Renal pelvis (tissue), 12 donors: ENCODE data around the gene AKR1B15. TPM values are rescaled to one million over a fixed set of nuclear protein-coding genes. Genes with fewer than 3 reads are reported as not detected.
"Not testable (repeated sequence)": the region's sequence is repeated elsewhere in the genome, so short reads cannot be mapped to it uniquely, and the experiment has no call there.

Experiments
- DNase-seq: peaks from one replicate; pipeline ENCODE4 v3.0.0-alpha.2; 2013
- long read RNA-seq, 16 experiments: transcript quantifications; one replicate each; lab custom pipeline, GENCODE V29; 2026
- polyA plus RNA-seq, 3 donors: library from polyadenylated mRNA; unstranded; fragments of 120-200 nt; gene quantifications; one replicate each; pipeline ENCODE4 v1.2.1, GENCODE V29; 2013; ENCODE audit not compliant: insufficient read length in 3 of 3

Gene AKR1B15
- under 1 TPM in 1 of 3 donors, not detected in 2; 0.22 TPM for polyA plus RNA-seq
- long read RNA-seq, donor 1, result 0 reads
- long read RNA-seq, donor 2, result 0 reads
- long read RNA-seq, donor 3, result 0 reads
- long read RNA-seq, donor 4, result 0 reads
- long read RNA-seq, donor 5, result 0 reads
- long read RNA-seq, donor 6, result 0 reads
- long read RNA-seq, donor 7, result 0 reads
- long read RNA-seq, donor 8, result 0 reads
- long read RNA-seq, donor 9, result 0 reads
- long read RNA-seq, donor 10, partial matches to known transcripts, result 101 of 101 reads
- long read RNA-seq, donor 10, other reads (novel, unspliced or antisense), result 0 of 101 reads
- long read RNA-seq, donor 11, result 0 reads
- long read RNA-seq, donor 12, result 0 reads
- long read RNA-seq, donor 13, result 0 reads
- long read RNA-seq, donor 14, result 0 reads
- long read RNA-seq, donor 15, result 0 reads
- long read RNA-seq, donor 16, result 0 reads

DNA sequence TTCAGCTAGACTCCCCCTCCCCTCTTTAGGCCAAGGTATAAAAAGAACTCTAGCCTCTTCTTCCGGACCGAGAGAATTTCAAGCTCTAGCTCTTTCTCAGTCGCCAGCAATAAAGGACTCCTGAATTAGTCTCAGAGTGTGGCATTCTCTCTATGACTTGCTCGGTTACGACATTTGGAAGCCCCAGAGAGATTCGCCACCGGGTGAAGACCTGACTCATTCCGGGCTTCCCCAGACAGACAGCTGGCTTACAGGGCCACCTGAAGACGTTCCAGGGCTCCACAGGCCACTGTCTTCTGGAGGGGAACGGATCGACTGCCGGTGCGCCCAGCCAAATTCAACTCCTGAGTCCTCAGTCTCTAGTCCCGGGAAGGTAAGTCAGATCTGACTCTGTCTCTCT, at the start of gene AKR1B15:
TSS of gene AKR1B15 (plus strand) at position 234 of the 400 bp plus-strand sequence. CDS start 15,510 bp downstream, outside the sequence.
- no peak for DNase-seq

DNA sequence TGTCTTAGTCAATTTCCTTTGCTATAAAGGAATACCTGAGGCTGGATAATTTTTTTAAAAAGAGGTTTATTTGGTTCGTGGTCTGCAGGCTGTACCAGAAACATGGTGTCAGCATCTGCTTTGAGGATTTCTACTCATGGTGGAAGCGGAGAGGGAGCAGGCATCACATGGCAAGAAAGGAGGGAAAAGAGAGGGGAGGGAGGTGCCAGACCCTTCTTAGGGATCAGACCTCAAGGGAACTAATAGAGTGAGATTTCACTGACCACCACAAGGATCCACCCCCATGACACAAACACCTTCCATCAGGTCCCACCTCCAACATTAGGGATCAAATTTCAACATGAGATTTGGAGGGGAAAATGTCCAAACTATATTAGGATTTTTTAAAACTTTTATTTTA, 48.5 kb upstream of the AKR1B15 start:
- DNase-seq, result no peak

DNA sequence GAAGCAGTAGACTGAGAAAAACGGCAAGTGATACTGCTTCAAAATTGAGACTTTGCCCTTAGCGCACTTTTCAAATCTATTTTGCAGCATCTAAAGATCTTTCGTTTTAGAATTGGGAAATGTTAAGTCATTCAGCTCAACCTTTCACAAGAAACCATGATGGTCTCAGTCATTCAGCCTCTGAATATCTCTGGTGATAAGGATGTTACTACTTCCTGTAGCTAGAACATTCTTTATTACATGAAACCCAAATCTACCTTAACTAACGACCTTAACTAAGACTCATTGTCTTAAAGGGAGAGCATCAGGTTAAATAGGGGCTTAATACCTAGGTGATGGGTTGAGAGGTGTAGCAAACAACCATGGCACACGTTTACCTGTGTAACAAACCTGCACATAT, 47.9 kb upstream of the AKR1B15 start:
- no peak for DNase-seq

DNA sequence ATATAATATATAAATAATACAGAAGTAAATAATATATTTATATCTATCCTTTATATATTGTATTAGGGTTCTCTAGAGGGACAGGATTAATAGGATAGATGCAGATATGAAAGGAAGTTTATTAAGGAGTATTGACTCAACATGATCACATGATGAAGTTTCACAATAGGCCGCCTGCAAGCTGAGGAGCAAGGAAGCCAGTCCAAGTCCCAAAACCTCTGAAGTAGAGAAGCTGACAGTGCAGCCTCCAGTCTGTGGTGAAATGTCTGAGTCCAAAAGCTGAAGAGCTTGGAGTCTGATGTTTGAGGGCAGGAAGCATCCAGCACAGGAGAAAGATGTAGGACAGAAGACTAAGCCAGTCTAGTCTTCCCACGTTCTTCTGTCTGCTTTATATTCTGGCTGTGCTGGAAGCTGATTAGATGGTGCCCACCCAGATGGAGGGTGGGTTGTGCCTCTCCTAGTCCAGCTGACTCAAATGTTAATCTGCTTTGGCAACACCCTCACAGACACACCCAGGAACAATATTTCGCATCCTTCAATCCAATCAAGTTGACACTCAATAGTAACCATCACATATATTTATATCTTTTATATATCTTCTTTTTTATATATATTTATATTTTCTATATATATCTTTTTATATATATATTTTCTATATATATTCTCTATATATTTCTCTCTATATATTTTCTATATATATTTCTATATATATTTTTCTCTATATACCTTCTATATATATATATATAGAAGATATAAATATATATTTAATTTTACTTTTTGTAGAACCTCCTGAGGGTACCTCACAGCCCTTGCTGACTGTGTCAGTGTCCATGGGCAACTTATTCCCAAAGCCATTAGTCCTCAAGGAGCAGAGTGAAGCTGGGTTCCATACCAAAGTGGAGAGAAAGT, 46.2 kb upstream of the AKR1B15 start:
- no peak for DNase-seq

DNA sequence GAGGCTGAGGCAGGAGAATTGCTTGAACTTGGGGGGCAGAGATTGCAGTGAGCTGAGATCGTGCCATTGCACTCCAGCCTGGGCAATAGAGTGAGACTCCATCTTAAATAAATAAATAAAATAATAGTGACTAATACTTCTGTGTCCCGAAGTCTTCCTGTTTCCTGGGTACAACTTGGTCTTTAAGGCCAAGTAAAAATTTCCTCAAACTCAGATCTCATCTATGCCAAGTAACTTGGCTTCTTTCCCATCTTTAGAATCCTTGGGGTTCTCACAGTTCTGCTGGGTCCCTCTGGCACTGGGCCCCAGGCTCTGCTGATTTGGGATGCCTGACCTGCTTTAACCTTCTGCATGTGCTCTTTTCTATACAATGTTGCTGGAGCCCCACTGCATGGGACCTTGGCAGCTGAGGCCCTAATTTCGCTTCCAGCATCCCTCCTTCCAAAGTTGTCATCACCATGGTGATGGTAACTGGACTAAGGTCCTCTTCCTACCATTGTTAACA, 44.2 kb upstream of the AKR1B15 start:
- no peak for DNase-seq

DNA sequence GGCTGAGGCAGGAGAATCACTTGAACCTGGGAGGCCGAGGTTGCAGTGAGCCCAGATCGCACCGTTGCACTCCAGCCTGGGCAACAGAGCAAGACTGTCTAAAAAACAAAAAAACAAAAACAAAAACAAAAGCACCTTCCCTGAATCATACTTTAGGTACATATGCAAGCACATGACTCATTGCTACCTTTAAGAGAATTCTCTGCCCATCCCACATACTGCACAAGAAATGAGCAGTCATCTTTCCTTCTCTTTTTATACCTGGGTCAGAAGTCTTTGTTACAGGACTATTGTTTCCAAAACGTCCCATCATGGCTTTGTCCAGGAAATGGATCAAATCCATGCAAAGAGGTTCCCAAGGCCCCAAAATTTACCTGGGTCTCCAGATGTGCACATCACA, 43.1 kb upstream of the AKR1B15 start:
- no peak for DNase-seq

DNA sequence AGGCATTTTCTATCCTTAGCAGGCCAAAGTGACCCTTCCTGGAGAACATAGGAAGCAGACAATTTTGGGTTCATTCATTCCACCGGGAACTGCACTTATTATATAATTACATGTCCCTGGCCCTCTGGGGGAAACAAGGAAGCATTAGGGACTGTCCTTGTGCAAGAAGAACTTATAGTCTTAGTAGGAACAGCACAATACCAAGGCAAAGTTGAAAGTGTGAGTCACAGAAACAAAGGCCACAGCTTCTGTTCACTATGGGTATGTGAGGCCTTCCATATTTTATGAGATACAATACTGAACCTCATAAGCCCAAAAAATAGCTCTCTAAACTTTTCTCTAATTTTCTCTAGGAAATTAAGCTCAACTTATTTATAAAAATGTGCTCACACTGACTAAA, 39.9 kb upstream of the AKR1B15 start:
- DNase-seq, result no peak

DNA sequence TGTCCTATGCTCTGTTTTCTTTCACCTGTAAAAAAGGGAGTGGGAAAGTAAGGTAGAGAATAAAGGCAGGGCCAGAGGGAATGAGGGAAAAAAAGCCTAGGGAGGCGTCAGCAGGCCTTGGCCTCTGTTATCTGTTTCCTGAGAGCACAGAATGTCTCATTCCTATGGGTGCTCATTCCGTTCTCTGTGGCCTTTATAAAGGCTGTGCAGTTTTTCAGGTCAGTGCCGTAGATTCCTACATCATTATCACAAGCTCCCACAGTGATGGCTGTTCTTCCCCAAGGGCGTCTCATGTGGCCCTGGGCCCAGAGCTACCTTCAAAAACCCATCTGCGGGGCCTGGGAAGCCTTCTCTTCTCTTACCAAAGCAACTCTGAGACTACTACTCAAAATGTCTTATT, 38.3 kb upstream of the AKR1B15 start:
- no peak for DNase-seq

DNA sequence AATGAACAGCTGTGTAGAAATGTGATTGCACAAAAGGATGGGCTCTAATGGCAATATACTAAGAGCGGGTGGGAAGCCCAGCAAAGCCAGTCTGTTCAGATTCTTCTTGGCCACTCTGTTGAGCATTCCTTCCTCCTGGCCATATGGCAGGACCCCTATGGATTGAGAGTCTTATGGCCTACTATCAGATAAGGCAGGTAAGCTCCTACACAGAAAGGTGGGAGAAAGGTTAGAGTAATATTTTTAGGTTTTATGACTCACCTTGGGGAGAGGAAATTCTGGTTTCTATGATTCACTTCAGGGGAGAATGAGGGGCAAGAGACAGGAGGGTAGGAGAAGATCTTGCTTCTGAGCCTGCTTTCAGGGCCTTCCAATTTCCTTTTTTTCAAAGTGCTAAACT, 36.6 kb upstream of the AKR1B15 start:
- no peak for DNase-seq

DNA sequence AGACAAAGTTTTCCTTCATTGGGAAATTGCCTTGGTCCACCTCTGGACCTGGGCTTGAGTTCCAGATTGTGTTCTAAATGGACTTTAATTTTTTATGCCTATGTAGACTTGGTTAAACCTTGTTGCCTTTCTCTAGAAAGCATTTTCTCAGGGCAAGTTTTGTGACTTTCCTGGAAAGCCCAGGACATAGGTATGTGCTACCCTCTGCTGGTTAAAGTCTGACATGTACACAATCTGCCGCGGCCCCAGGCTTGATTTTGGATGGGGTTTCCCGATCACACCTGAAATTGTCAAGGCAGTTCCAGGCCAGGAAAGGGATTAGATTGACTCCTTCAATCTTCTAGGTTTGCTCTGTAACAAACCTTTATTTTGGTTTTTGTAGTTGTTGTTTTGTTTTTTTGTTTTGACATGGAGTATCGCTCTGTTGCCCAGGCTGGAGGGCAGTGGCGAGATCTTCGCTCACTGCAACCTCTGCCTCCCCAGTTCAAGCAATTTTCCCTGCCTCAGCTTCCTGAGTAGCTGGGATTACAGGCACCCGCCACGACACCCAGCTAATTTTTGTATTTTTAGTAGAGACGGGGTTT, 35.6 kb upstream of the AKR1B15 start:
- peak; percentile 31 for DNase-seq

DNA sequence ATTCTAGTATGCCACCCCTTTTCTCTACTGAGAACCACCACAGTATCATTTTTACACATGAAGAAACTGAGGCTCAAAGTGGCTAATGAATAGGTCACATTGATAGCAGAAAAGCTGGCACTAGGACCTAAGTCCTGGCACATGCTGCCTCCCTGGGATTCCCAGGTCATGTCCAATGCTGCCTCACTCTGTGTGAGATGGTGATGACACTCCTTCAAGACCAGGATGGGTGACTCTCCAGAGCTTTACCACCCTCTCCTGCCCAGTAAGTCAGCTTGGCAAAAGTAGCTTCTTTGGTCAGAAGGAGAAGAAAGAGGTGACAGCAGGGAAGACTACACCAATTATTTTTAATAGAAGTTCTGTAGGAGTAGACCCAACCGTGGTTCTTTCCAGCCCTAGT, 34.8 kb upstream of the AKR1B15 start:
- DNase-seq, result no peak

DNA sequence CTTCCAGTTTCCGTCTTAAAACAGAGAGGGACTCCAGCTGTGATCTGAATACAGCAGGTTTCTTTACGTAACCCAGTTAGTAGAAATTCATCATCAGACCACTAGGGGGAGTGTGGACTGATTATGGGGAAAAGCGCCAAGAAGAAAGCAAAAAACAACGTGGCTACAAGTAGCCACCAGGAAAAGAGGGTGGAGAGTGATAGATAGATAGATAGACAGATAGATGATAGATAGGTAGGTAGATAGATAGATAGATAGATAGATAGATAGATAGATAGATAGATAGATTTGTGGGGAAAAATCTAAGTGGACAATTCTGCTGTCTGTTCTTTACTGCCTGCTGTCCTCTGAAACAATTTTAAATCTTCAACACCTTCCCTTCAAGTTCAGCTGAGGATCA, 34.2 kb upstream of the AKR1B15 start:
- peak; percentile 57 for DNase-seq

DNA sequence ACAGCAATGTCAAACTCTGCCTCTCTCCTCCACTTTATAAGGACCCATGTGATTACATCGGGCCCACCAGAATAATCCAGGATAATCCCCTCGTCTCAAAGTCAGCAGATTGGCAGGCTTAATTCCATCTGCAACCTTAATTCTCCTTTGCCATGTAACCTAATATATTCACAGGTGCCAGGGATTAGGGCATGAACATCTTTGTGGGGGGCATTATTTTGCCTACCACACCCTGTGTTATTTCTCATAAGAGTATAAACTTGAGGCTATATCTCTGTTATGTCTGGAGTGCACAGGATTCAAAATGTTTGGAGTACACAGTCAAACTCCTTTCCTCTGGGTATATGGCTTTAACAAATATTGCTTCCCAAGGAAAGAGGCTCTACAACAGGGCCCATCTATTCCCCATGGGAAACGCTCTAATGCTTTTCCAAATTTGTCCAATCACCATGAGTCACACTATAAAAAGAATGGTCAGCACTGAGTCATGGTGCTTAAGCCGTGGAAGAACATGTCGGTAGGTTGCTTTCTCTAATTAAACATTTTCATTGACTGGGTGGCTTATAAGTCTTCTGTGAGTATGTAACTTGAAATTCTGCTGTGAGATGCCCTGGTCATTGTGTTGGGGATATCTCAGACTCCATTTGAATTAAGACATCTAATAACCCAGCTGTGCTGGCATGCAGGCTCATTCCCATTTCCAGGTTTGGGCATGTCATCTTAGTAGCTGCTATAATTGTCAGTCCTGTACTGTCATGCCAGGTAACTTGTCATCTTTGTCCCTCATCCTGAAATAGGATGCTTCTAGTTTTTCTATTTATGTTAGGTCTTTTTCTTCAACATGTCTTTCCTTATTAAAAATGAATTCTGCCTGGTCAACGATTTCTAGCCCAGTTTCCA, 33.1 kb upstream of the AKR1B15 start:
- DNase-seq, result no peak

DNA sequence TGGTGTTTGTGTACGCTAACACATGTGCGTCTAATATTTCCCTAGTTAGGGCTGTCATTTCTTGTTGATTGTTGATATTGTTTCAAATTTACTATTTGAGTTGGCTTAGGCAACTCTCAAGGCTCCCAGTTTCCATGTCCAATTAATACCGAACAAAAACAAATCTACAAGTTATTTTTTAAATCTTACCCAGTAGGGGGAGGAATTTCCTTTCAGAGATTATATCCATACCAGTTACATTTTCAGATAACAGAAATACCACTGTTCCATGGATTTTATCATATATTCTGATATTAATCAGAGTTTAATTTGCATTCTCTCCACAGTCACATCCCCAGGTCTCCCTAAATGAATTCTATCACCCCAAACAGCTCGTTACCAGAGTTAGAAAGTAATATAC, 28.8 kb upstream of the AKR1B15 start:
- DNase-seq, result no peak

DNA sequence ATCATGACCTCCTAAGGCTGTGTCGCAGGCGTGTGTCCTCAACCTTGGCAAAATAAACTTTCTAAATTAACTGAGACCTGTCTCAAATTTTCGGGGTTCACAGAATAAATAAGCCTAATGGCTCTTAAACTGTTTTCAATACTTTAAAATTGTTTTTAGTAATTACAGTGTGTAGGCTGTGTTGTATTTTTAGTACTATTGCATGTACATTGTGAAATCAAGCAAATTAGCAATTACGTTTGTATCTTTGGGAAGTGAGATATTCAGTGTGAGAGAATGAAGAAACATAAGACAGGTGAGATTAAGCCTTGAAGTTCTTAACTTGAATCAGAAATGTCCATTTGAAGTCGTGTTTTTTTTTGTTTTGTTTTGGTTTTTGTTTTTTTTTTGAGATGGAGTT, 26.3 kb upstream of the AKR1B15 start:
- DNase-seq, result no peak

DNA sequence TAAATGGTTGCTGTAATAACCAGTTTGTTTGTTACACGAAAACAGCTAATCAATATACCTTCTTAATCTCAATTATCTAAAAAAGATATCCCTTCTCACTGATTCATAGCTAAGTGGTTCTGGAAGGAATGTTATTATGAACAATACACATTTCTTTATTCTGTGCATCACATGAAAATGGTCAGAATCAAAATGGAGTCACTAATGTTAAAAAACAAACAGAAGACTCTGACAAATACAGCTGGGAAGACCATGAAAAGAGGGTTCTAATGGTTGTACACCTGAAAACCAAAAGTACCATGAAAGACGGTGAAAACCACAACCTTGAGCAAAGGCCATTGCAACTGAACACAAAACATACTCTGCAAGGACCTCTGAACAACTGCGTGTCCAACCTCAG, 23.5 kb upstream of the AKR1B15 start:
- not testable (repeated sequence) for DNase-seq

DNA sequence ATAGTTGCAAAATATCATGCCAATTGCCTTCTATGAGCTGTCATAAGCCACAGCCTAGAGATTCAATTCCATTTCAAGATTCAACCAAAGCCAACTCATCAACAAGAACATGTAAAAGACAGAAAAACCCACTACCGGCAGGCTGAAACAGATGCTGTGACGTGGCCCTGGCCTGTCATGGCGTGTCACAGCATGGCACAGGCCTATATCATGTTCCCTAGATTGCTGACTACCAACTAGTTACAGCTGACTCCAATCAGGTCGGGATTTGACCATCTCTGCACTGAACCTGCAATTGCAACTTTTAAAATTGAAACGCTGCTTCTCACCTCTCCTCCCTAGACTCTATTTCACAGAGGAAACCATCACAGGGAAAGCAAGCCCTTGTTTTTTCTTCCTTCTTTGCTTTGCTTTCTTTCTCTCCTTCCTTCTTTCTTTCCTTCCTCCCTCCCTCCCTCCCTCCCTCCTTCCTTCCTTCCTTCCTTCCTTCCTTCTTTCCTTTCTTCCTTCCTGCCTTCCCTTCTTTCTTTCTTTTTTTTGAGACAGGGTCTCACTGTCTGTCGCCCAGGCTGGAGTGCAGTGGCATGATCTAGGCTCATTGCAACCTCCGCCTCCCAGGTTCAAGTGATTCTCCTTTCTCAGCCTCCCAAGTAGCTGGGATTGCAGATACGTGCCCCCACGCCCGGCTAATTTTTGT, 22.2 kb upstream of the AKR1B15 start:
- not testable (repeated sequence) for DNase-seq

DNA sequence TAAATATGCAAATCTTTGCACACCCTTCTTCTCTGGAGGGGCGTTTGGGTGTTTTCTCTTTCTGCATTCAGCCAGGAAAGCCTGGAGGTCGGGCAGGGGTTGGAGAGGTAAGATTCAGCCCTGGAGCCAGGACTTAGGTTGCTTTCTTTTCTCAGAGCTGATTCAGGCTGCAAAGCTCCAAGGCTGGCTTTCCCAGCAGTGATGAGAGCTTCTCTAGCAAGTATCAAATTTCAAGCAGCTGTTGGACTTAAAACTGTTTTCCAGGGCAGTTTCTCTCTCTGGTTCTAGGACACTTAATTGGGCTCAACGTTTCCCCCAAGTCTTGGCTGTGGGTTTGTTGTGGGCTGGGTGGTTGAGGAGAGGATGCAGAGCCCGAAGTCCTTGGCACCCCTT, 20.9 kb upstream of the AKR1B15 start:
- DNase-seq, result peak; percentile 49

DNA sequence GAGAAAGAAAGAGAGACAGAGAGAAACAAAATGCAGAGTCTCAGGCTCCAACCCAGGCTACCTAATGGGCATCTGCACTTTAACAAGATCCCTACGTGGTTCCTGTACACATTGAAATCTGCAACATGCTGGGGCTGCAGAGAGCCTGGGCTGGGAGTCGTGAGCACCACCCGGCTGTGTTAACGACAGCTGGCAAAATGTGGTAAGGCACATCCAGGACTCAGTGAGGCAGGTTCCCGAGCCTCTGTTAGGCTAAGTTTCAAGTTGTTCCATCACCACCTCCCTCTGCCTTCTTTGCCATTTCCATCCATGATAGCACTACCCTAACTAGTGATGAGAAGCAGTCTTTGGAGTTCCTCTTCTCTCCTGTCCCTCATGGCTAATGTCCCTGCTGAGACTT, 20.2 kb upstream of the AKR1B15 start:
- DNase-seq, result no peak

DNA sequence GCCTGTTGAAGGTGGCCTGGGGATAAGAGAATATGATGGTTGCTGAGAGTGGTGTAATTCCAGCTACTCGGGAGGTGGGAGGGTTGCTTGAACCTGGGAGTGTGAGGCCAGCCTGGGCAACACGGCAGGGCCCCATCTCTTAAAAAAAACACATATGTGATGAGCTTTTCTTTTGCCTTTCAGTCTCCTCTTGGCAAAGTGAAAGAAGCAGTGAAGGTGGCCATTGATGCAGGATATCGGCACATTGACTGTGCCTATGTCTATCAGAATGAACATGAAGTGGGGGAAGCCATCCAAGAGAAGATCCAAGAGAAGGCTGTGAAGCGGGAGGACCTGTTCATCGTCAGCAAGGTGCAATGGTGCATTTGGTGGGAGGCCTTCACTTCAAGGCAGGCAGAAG, 18.4 kb upstream of the AKR1B15 start:
- DNase-seq, result no peak
